SK-N-SH treated with all-trans-retinoic acid at 6 μM for 48 hours (cell line): Measurements from ENCODE around the gene SLC22A2.

Experiments
- ARNTL ChIP-seq: fragments of 450-650 bp; formaldehyde crosslinking; IDR thresholded peaks from 2 replicates; pipeline ENCODE4 v1.5.0; 2020; ENCODE audit warnings: low read depth, mild to moderate bottlenecking, moderate library complexity, borderline replicate concordance
- BACH2 ChIP-seq: fragments of 250-450 bp; sonication (Bioruptor Pico); IDR thresholded peaks from 2 replicates; pipeline ENCODE4 v1.9.0; 2021; ENCODE audit warnings: mild to moderate bottlenecking, borderline replicate concordance
- GLIS3 ChIP-seq: fragments of 250-450 bp; sonication (Bioruptor Pico); IDR thresholded peaks from 2 replicates; pipeline ENCODE4 v1.5.0; 2020; ENCODE audit warnings: mild to moderate bottlenecking, moderate library complexity
- RARB ChIP-seq: fragments of 250-450 bp; sonication (Bioruptor Pico); IDR thresholded peaks from 2 replicates; pipeline ENCODE4 v1.8.0; 2021; ENCODE audit warnings: mild to moderate bottlenecking, moderate library complexity
- SNAI2 ChIP-seq: fragments of 250-450 bp; sonication (Bioruptor Pico); IDR thresholded peaks from 2 replicates; pipeline ENCODE4 v1.5.0; 2020; ENCODE audit warnings: mild to moderate bottlenecking, moderate library complexity
- TCF4 ChIP-seq: fragments of 250-450 bp; sonication (Bioruptor Pico); IDR thresholded peaks from 2 replicates; pipeline ENCODE4 v1.8.0; 2021; ENCODE audit warnings: mild to moderate bottlenecking, moderate library complexity, borderline replicate concordance
- ZFP3 ChIP-seq: fragments of 250-450 bp; sonication (Bioruptor Pico); IDR thresholded peaks from 2 replicates; pipeline ENCODE4 v1.5.0; 2020; ENCODE audit warnings: mild to moderate bottlenecking, moderate library complexity
- ZFP30 ChIP-seq: fragments of 450-650 bp; formaldehyde crosslinking; IDR thresholded peaks from 2 replicates; pipeline ENCODE4 v1.5.0; 2022; ENCODE audit warnings: mild to moderate bottlenecking, moderate library complexity
- ZNF8 ChIP-seq: fragments of 450-650 bp; formaldehyde crosslinking; IDR thresholded peaks from 2 replicates; pipeline ENCODE4 v1.5.0; 2020; ENCODE audit warnings: mild to moderate bottlenecking, moderate library complexity
- TF ChIP-seq, protein P1 (sequence below): fragments of 250-450 bp; sonication (Bioruptor Pico); IDR thresholded peaks from 2 replicates; pipeline ENCODE4 v1.8.0; 2021; ENCODE audit warnings: low read depth, mild to moderate bottlenecking, moderate library complexity, borderline replicate concordance
- TF ChIP-seq, protein P2 (sequence below): fragments of 250-450 bp; sonication (Bioruptor Pico); IDR thresholded peaks from 2 replicates; pipeline ENCODE4 v1.8.0; 2020; ENCODE audit warnings: mild to moderate bottlenecking, moderate library complexity, borderline replicate concordance

DNA sequence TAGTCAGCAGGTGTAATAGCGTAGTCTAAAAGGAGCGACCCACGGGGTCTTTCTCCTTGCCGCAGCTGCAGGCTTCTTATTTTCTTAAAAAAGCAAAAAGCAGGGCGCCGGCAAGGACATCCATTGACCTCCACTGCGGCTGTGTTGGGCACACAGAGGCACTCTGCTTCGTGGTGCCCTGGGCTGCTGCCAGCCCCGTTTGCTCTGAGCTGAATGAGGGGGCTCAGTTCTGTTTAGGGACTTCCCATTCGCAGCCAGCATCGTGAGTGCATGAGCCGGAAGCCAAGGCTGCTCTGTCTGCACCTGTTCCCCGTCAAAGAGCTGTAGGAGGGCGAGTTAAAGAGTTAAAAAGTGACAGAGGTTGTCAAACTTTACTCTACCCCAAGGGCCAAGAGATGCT, 1.7 kb upstream of the SLC22A2 start:
- TF ChIP-seq RARB (CRISPR knock-in tag) (no peak), ZFP30 (CRISPR knock-in tag) (no peak), ZFP3 (CRISPR knock-in tag) (no peak), TCF4 (CRISPR knock-in tag) (no peak), SNAI2 (CRISPR knock-in tag) (no peak), ZNF8 (no peak), GLIS3 (CRISPR knock-in tag) (no peak), ARNTL (CRISPR knock-in tag) (no peak), BACH2 (CRISPR knock-in tag) (no peak)
- TF ChIP-seq, protein P1, sequence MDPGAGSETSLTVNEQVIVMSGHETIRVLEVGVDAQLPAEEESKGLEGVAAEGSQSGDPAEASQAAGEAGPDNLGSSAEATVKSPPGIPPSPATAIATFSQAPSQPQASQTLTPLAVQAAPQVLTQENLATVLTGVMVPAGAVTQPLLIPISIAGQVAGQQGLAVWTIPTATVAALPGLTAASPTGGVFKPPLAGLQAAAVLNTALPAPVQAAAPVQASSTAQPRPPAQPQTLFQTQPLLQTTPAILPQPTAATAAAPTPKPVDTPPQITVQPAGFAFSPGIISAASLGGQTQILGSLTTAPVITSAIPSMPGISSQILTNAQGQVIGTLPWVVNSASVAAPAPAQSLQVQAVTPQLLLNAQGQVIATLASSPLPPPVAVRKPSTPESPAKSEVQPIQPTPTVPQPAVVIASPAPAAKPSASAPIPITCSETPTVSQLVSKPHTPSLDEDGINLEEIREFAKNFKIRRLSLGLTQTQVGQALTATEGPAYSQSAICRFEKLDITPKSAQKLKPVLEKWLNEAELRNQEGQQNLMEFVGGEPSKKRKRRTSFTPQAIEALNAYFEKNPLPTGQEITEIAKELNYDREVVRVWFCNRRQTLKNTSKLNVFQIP (CRISPR knock-in tag): no peak
- TF ChIP-seq, protein P2, sequence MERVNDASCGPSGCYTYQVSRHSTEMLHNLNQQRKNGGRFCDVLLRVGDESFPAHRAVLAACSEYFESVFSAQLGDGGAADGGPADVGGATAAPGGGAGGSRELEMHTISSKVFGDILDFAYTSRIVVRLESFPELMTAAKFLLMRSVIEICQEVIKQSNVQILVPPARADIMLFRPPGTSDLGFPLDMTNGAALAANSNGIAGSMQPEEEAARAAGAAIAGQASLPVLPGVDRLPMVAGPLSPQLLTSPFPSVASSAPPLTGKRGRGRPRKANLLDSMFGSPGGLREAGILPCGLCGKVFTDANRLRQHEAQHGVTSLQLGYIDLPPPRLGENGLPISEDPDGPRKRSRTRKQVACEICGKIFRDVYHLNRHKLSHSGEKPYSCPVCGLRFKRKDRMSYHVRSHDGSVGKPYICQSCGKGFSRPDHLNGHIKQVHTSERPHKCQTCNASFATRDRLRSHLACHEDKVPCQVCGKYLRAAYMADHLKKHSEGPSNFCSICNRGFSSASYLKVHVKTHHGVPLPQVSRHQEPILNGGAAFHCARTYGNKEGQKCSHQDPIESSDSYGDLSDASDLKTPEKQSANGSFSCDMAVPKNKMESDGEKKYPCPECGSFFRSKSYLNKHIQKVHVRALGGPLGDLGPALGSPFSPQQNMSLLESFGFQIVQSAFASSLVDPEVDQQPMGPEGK (CRISPR knock-in tag): no peak
